Upper lobe of right lung (tissue), 1 donor: ENCODE data around the gene COL4A1. TPM values are rescaled to one million over a fixed set of nuclear protein-coding genes. Genes with fewer than 3 reads are reported as not detected.

Experiments
- ATAC-seq: fragments of 200-7000 bp; cut with Tn5 transposase; one replicate; pipeline ENCODE4 v1.9.1; 2020; ENCODE audit warnings: mild to moderate bottlenecking, moderate library complexity
- DNase-seq: peaks from one replicate; pipeline ENCODE4 v3.0.0-alpha.2; 2020
- H3K27ac ChIP-seq: fragments of 200-600 bp; one replicate; pipeline ENCODE4 v1.8.0; 2022
- H3K27me3 ChIP-seq: fragments of 200-600 bp; one replicate; pipeline ENCODE4 v1.8.0; 2022; ENCODE audit warnings: mild to moderate bottlenecking
- H3K36me3 ChIP-seq: fragments of 200-600 bp; one replicate; pipeline ENCODE4 v1.8.0; 2022
- H3K4me1 ChIP-seq: fragments of 200-600 bp; one replicate; pipeline ENCODE4 v1.8.0; 2022
- H3K4me3 ChIP-seq: fragments of 200-600 bp; one replicate; pipeline ENCODE4 v1.8.0; 2022; ENCODE audit warnings: mild to moderate bottlenecking
- H3K9me3 ChIP-seq: fragments of 200-600 bp; one replicate; pipeline ENCODE4 v1.8.0; 2022
- CTCF ChIP-seq: fragments of 200-600 bp; IDR thresholded peaks from one replicate; pipeline ENCODE4 v1.8.0; 2022; ENCODE audit warnings: antibody characterized with exemption
- intact Hi-C: fragments of 100-400 bp; cut with DNase I; formaldehyde crosslinking; loops from one replicate; pipeline ENCODE4 v1.11.0; 2022
- total RNA-seq: library from RNA; stranded (reverse); fragmentation: NEBNext Ultra II Directional; extraction: Animal tissue kit (Norgen Biotek cat#: 25700); gene quantifications from one replicate; pipeline ENCODE4 v1.2.1, GENCODE V29; 2021
- donor health status: DM: no; HTN: yes; CAD: no; lungs with severe emphysema.

The COL4A1 gene
- total RNA-seq, 1 donor from 2014 or later = 242 TPM

- Histone ChIP-seq H3K9me3 (no peaks in the 10 kb centered on the region), H3K36me3 (no peaks in the 10 kb centered on the region), H3K4me1 (peaks cover 52% of the 10 kb centered on the region), H3K4me3 (no peak overlapping the region), H3K27me3 (no peaks in the 10 kb centered on the region), H3K27ac (no peak overlapping the region)
- intact Hi-C loops = no loop called here
- TF ChIP-seq CTCF = no peak
- ATAC-seq (no peak), DNase-seq (no peak)
Measured at GRCh38 chr13:110297011-110297410, 9.9 kb downstream of the COL4A1 start.

- no peak overlapping the region for H3K4me3 ChIP-seq
- no peak for TF ChIP-seq CTCF
- H3K4me1 ChIP-seq = peaks cover 36% of the 10 kb centered on the region
- no peaks in the 10 kb centered on the region for H3K36me3 ChIP-seq
- no peaks in the 10 kb centered on the region for H3K27me3 ChIP-seq
- ATAC-seq (no peak), DNase-seq (no peak)
- intact Hi-C loops = no loop called here
- H3K27ac ChIP-seq = no peak overlapping the region
- no peaks in the 10 kb centered on the region for H3K9me3 ChIP-seq
Measured at GRCh38 chr13:110294622-110295021, 12.3 kb downstream of the COL4A1 start.

GRCh38 chr13:110294146-110294545, 12.8 kb downstream of the COL4A1 start:
- no peak for TF ChIP-seq CTCF
- H3K9me3 ChIP-seq = no peaks in the 10 kb centered on the region
- peaks cover under 1% of the 10 kb centered on the region for H3K36me3 ChIP-seq
- no peaks in the 10 kb centered on the region for H3K27me3 ChIP-seq
- H3K4me3 ChIP-seq = no peak overlapping the region
- no peak for DNase-seq
- peak overlapping the region; percentile 21 for H3K27ac ChIP-seq
- ATAC-seq = no peak
- H3K4me1 ChIP-seq = peaks cover 31% of the 10 kb centered on the region
- intact Hi-C loops = no loop called here

GRCh38 chr13:110293649-110294048, 13.3 kb downstream of the COL4A1 start:
- Histone ChIP-seq H3K27me3 (no peaks in the 10 kb centered on the region), H3K36me3 (peaks cover 3% of the 10 kb centered on the region), H3K27ac (peak overlapping the region; percentile 21), H3K9me3 (no peaks in the 10 kb centered on the region), H3K4me1 (peaks cover 26% of the 10 kb centered on the region), H3K4me3 (no peak overlapping the region)
- intact Hi-C loops = no loop called here
- no peak for TF ChIP-seq CTCF
- no peak for DNase-seq
- ATAC-seq = no peak

GRCh38 chr13:110293037-110293436, 13.9 kb downstream of the COL4A1 start:
- H3K9me3 ChIP-seq = no peaks in the 10 kb centered on the region
- TF ChIP-seq CTCF = no peak
- DNase-seq = no peak
- H3K36me3 ChIP-seq = peaks cover 3% of the 10 kb centered on the region
- intact Hi-C loops = no loop called here
- H3K4me1 ChIP-seq = peaks cover 22% of the 10 kb centered on the region
- no peaks in the 10 kb centered on the region for H3K27me3 ChIP-seq
- no peak overlapping the region for H3K4me3 ChIP-seq
- no peak overlapping the region for H3K27ac ChIP-seq
- ATAC-seq = no peak

- Histone ChIP-seq H3K27ac (no peak overlapping the region), H3K27me3 (no peaks in the 10 kb centered on the region), H3K36me3 (peaks cover 3% of the 10 kb centered on the region), H3K4me3 (no peak overlapping the region), H3K9me3 (no peaks in the 10 kb centered on the region), H3K4me1 (peaks cover 18% of the 10 kb centered on the region)
- no peak for DNase-seq
- intact Hi-C loops = no loop called here
- no peak for ATAC-seq
- no peak for TF ChIP-seq CTCF
Measured at GRCh38 chr13:110291286-110291685, 15.7 kb downstream of the COL4A1 start.
